HG02623 (cell line): ENCODE results near the gene BCAM.
"Not testable (repeated sequence)": the region's sequence is repeated elsewhere in the genome, so short reads cannot be mapped to it uniquely, and the experiment has no call there.

ENCODE experiments used
- ATAC-seq: cut with Tn5 transposase; IDR thresholded peaks from one replicate; pipeline ENCODE4 v1.9.1; 2021; ENCODE audit warnings: moderate library complexity; ENCODE audit not compliant: unreplicated experiment

The BCAM gene

GRCh38 chr19:44814517-44814916 is 5.6 kb downstream of the BCAM start:
- no peak for ATAC-seq

DNA sequence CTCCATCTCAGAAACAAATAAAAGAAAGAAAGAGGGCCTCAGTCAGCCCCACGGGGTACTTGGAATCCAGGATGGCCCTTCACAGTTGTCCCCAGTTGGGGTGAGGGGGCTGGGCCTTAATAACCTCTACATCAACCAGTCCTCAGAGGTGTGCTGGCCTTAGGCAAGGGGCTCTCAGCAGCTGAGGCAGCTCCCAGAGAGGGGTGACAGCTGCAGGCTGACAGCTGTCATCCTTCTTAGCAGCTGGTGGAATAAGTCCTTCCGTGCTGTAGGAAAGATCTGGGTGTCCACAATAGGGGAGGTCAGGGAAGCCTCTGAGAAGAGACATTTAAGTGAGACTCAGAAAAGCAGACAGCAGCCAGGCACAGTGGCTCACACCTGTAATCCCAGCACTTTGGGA is 7.4 kb downstream of the BCAM start:
- no peak for ATAC-seq

DNA sequence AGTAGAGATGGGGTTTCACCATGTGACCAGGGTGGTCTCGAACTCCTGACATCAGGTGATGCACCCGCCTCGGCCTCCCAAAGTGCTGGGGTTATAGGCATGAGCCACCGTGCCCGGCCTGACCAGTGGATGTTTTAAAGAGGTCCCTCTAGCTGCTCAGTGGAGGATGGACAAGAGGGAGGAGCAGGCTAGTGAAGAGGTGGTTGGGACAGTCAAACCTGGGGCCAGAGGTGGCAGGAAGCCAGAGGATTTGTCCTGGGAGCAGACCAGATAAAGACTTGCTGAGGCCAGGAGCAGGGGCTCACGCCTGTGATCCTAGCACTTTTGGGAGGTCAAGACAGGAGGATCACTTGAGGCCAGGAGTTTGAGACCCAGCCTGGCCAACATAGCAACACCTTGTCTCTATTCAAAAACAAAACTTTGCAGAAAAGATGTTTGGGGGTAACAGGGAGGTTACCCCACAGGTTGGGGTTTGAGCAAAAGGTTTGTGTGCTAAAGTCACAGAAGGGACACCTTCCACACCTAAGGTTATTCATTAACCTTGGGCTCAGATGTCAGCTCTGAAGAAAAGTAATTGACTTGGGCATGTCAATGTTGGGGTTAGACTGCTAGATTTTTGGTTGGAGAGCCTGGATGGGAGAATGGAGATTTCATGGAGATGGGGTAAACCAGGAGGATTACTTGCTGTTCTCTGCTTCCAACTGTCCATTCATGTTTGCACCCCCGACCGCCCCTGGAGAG is 9.0 kb downstream of the BCAM start:
- ATAC-seq = no peak

GRCh38 chr19:44818466-44819031 is 9.6 kb downstream of the BCAM start:
- no peak for ATAC-seq

- no peak for ATAC-seq
These were observed 10.4 kb downstream of the BCAM start for GRCh38 chr19:44819246-44819832.

GRCh38 chr19:44820648-44821609 is 12.0 kb downstream of the BCAM start:
- no peak for ATAC-seq

GRCh38 chr19:44822177-44822576 is 13.3 kb downstream of the BCAM start:
- no peak for ATAC-seq

- no peak for ATAC-seq
These were observed 13.9 kb downstream of the BCAM start for GRCh38 chr19:44822670-44823372.

DNA sequence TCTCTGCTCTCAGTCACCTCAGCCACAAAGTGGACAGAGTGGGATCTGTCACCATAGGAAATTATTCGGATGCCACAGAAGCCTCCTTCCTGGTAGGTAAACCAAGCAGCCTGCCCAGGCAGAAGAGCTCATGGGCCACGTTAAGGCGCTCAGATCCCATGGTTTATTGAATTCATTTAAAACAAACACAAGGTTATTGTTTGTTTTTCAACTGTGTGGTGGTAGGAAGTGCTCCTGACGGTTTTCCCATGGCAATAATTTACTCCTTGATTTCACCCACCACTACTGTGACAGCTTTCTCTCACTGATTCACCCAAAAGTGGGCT is 14.4 kb downstream of the BCAM start:
- ATAC-seq = no peak

- ATAC-seq = no peak
These were observed 15.9 kb downstream of the BCAM start for GRCh38 chr19:44824761-44825160.

- not testable (repeated sequence) for ATAC-seq
These were observed 24.0 kb downstream of the BCAM start for GRCh38 chr19:44832875-44833274.

GRCh38 chr19:44834399-44834798 is 25.5 kb downstream of the BCAM start:
- not testable (repeated sequence) for ATAC-seq

- ATAC-seq = no peak
These were observed 30.4 kb downstream of the BCAM start for GRCh38 chr19:44839276-44839675.

DNA sequence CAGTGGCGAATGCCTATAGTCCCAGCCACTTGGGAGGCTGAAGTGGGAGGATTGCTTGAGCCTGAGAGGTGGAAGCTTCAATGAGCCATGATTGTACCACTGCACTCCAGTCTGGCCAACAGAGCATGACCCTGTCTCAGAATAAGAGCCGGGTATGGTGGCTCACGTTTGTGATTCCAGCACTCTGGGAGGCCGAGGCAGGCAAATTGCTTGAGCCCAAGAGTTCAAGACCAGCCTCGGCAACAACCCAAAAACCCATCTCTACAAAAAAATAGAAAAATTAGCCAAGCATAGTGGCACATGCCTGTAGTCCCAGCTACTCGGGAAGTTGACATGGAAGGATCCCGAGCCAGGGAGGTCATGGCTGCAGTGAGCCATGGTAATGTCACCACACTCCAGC is 31.9 kb downstream of the BCAM start:
- no peak for ATAC-seq

- no peak for ATAC-seq
These were observed 32.3 kb downstream of the BCAM start for GRCh38 chr19:44841231-44841630.

GRCh38 chr19:44845286-44845611 is 36.3 kb downstream of the BCAM start:
- no peak for ATAC-seq

DNA sequence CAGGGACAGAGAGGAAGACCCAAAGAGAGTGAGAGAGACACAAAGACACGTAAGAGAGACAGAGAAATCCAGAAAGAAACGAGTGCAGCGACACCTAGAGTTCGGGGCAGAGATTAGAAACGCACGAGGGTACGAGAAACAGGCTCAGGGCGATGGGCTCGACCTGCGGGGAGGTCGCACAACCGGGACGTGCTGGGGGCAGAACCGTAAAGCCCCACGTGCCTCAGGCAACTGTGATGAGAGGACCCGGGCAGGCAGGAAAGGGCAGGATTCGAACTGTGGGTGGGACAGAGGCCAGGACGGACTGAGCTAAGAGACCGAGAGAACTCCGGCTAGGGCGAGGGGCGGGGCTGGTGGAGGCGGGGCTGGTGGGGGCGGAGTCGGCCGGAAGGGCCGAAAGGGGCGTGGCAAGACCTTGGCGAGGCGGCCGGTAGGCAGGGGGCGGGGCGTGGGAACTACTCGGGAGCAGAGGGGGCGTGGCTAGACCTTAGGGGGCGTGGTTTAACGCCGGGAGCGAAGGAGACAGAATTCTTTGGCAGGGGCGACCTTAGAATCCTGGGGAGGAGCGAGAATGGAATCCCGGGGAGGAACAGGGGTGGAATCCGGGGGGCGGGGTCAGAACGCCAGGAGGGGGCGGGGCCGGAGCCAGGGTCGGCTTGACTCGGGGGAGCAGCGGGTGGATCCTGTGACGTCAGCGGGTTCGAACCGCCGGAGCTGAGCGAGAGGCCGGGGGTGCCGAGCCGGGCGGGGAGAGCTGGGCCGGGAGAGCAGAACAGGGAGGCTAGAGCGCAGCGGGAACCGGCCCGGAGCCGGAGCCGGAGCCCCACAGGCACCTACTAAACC is 36.9 kb downstream of the BCAM start, which contains the start of gene NECTIN2:
NECTIN2 (plus strand) TSS at position 686 of the 843 bp plus-strand sequence. CDS start 229 bp downstream, outside the sequence.
- no peak for ATAC-seq

- ATAC-seq = no peak
These were observed 37.7 kb downstream of the BCAM start for GRCh38 chr19:44846455-44847143.
